Putamen (tissue), 1 donor: ENCODE measurements around the gene GLIS2.

Source experiments
- DNase-seq: peaks from one replicate; pipeline ENCODE4 v3.0.0-alpha.2; 2016; ENCODE audit warnings: low spot score

GLIS2 gene

DNA sequence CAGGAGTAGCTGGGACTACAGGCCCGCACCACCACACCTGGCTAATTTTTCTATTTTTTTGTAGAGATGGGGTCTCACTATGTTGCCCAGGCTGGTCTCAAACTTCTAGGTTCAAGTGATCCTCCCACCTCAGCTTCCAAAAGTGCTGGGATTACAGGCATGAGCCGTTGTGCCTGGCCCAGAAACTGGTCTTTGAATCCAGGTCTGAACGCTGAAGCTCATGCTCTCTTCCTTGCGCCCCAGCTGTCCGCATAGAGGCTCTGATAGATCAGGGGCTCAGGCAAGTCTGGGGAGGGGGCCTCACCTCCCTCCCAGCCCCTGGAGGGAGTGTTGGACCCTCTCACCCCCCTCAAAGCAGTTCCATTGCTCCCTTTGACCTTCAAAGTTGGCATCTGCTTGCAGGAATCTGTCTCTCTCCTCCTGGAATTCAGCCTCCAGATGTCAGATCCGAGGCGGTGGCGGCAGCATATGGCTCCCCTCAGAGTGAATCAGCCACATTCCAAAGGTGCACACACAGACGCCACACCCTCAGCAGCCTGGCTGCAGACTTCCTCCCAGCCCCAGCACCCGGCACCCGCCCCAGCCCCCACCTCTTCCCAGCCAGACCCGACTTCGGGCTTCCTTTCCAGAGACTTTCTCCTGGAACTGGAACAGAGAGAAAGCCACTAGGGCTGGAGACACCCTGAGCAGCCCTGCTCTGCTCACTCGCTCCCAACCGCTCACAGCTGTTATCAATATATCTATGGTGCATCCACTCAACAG is 16.9 kb upstream of the GLIS2 start:
- DNase-seq, result no peak

DNA sequence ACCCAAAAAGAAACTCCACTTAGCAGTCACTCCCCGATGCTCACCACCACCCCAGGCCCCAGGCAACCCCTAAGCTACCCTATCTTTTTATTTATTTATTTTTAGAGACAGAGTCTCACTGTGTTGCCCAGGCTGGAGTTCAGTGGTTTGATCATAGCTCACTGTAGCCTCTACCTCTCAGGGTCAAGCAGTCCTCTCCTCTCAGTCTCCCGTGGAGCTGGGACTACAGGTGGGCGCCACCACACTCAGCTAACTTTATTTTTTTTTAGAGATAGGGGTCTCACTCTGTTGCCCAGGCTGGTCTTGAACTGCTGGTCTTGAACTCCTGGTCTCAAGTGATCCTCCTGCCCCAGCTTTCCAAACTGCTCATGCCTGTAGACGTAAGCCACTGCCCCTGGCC is 14.7 kb upstream of the GLIS2 start:
- no peak for DNase-seq

DNA sequence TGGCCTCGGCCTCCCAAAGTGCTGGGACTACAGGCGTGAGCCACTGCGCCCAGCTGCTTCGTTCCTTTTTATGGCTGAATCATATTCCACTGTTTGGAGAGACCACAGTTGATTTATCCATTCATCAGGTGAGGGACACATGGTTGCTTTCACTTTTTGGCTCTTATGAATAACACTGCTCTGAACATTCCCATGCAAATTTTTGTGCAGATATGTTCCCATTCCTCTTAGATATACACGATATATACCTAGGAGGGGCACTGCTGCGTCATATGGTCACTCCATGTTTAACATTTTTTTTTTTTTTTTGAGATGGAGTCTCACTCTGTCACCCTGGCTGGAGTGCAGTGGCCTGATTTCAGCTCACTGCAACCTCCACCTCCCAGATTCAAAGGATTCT is 13.9 kb upstream of the GLIS2 start:
- DNase-seq, result no peak

DNA sequence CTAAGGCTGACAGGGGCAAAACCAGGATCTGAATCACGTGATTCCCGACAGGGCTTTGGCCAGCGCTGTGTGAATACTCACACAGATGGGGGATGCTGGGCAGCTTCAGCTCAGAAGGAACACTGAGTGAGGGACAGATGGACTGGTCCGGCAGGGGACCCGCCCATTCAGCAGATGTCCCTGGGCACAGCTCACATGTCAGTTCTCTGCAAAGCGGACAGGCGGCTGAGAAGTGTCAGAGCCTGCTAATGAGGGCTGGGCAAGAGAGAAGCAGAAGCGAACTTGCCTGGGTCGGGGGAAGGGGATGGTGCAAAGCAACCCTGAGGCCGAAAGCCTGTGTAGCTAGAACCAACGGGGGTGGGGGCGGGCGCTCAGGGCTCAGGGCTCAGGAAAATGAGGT is 11.9 kb upstream of the GLIS2 start:
- no peak for DNase-seq

DNA sequence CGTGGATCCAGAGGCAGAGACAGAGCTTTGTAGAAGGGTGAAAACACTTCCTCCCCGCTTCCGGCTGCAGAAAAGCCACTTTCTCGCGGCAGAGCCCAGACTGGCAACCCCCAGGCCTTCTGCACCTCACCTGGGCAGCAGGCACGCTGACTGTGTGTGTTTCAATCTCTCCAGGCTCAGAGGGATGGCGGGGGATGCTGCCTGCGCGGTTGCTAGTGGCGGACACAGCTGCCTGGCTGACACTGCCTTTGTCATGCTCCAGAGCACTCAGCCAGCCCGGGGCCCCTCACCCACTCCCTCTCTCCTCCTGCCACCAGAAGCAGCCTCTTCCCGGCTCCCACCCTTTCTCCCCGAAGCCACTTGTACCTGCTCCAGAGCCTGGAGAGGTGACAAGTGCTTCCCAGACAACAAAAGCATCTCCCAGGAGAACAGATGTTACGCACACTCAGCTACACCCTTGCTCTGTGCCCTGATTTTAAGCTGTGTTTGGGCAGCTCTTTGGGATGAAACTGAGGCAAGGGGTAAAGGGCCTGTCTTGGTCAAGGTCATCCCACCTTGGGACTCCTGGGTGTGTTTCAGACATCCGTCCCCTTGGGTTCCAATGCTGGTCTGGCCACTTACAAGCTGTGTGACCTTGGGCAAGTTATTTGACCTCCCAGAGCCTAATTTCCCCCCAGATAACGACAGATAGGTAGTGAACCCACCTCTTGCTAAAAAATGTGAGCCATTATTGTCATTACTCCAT is 9.2 kb upstream of the GLIS2 start:
- DNase-seq, result no peak

DNA sequence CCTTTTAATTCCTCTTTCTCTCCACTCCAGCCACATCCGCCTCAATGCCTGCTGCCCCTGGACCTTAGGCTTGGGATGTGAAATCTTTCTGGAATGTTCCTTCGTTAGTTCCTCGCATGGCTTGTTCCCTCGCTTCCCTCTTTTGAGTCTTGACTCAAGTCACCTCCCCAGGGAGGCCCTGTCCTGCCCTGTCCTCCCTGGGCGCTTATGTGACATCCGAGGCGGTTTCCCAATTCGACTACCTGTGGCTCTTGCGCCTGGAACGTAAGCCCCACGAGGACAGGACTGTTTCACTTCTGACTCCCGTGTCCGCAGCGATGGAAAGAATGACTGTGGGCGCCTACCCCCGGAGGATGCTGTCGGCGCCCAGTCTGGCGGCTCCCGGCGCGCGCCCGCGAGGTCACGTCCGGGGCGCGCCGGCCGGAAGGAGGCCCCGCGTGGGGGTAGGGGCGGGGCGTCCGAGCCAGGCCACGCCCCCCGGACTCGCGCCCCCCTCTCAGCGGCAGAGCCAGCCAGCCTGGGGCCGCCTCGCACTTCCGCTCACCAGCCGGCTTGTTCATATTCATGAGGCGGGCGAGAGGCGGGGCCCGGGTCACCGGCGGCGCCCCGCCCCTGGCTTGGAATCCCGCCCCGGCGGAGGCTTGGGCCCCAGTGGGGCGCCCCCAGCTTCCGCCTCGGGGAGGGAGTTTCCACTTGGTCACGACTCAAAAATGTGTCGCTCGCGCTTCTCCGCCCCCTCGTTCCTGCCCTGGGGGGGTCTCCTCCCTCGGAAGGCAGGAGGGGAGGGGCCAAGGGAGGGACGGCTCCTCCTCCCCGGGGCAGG is 8.4 kb upstream of the GLIS2 start:
- peak; percentile 85 for DNase-seq

DNA sequence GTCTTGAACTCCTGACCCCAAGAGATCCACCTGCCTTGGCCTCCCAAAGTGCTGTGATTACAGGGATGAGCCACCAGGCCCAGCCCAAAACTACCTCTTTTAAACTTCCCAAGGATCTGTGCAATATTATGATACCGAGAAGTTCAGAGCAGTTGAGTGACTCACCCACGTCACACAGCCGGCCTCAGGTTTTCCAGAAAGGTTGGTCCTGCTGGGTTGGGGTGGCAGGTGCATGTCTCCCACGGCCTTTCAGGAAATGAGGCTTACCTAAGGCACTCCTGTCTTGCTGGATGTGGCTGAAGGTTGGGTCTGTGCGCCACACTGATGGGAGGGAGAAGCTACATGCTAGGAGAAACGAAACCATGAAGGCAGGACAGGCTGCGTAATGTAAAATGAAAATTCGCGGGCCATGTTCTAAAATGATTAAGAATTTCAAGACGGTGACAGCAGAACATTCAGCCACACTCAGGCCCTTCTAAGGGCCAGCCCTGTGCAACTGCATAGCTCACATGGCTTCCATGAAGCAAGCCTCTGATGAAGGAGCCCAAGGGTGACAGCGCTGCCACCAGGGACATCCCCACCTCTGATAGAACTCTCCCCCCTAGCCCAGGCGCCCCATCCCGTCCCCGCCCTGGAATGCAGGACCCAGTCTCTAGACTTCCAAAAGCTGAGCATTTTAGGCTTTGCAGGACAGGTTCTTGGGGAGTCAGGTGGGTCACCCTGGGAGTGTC is 6.6 kb upstream of the GLIS2 start:
- no peak for DNase-seq

DNA sequence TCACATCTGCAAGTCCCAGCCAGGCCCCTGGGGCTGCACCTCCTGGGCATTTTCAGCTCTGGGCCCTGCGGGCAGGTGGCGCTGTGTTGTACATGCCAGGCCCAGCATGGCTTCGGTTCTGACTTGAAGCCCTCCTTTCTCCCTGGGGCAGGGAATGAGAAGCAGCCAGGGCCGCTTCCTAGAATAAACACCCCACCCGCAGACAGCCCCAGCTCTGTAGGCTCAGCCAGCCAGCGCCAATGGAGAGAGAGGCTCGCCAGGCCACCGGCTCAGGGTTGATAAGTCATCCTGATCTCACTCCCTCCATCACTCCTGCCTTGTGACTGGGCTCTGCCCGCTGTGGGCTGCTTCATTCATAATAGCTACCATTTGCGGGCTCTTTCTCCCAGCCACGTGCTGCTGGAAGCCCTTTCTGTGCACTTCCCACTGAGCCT is 6.0 kb upstream of the GLIS2 start:
- DNase-seq, result no peak

DNA sequence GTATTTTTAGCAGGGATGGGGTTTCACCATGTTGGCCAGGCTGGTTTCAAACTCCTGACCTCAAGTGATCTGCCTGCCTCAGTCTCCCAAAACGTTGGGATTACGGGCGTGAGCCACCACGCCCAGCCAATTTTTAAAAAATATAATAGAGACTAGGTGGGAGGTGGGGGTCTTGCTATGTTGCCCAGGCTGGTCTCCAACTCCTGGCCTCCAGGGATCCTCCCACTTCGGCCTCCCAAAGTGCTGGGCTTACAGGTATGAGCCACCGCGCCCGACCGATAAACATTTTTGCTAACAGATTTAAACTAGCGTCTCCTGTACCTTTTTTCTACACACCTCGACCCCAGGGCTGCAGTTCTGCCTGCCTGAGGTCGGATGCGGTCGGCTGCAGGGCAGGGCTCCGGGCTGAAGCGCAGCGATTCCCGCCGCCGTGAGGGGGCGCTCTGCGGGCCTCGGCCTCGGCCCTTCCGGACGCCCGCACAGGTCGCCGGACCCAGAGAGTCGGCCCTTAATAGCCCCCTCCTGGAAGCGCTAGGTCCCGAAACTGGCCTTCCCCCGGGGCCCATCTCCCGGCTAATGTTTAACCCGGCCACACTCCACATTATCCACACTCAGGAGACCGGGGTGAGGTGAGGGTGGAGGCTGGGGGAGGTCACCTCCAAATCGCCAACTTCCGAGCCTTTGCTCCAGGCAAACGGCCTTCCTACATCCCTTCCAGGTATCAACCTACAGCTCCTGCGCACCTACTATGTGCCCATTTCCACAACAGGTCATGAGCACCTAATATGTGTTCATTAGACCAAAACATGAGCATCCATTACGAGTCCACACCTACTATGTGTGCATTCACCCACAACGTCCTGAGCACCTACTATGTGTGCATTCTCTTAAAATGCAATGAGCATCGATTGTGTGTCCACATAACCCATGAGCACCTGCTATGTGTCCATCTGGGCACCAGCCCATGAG is 2.0 kb upstream of the GLIS2 start:
- DNase-seq, result no peak

DNA sequence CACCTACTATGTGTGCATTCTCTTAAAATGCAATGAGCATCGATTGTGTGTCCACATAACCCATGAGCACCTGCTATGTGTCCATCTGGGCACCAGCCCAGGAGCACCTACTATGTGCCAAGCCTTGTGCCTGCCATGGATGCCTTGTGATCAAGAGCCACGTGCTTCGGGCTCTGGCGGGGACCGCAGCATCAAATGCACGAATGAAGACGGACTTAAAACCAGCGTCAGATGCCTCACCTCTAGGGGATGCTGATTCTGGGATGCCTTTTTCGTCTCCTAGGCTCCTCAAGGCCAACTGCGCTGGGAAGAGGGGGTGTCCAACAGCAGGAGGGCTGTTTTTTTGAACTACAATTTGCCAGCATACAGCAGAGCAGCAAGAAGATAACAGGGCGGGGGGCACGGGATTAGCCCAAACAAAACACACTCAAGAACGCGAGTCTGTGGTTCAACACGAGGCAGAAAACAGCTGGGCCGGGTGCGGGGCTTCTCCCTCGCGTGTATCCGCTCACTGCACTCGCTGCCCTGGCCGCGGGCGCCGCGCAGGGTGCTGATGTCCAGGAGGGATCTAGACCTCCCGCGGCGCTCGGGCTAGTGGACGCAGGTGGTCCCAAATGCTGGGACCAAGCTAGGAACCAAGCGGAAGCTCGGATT is 1.2 kb upstream of the GLIS2 start:
- no peak for DNase-seq

DNA sequence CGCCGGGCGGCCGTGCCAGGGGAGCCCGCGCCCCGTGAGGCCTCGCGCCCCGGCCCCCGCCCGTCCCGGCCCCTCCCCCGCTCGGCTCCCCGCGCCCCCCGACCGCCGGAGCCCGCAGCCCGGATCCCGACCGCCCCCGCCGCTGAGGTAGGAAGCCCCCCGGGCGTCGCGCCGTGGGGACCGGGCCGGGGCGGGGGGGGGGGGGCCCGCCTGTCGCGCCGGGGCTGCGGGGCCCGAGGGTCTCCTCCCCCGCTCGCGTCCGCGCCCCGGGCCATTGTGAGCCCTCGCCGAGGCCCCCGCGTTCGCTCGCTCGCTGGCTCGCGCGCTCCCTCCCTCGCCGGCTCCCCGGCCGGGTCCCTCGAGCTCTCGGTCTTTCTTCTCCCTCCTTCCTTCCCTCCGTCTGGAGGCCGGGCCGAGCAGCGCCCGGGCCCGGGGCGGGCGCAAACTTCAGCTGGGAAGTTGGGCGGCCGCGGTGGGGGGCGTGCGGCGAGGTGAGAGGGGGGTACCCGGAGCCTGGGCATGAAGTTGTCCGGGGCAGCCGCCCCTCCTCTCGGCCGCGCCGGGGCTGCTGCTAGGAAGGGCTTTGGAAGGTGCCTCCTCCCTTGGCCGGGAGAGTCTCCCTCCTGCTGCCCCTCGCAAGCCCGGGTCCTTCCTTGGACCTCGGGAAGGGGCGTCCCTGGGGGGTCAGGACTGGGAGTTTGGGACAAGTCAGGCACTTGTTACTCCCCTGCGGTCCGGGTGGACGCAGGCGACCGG is 419 bp downstream of the GLIS2 start:
- no peak for DNase-seq

DNA sequence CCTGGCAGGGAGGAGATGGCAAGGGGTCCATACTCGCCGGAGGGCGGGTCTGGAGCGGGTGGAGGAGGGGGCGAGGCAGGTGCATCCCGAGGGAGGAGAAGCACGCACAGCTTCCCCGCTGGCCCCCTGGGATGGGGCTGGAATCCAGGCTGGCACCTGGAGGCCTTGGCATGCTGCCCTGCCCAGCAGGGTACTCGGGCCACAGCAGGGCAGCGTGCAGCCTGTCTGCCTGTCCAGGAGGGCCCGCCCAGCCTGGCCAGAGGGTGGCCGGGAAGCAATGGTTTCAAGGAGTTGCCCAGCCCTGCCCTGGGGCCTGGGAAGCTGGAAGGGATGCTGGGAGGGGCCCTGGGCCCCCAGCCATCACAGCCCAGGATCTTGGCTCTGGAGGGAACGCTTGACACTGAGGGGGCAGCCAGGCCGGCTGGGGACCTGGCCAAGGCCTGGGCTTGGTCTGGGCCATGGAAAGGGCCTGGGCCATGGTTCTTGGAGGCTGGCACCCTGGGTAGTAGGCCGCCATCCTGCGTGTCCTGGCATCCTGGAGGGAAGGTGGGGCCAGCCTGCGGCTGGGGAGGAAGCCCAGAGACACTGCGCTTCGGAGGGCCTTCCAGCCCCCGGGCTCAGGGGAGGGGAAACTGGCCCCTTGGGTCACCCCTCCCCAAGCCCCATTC is 1.1 kb downstream of the GLIS2 start:
- DNase-seq, result peak; percentile 67

DNA sequence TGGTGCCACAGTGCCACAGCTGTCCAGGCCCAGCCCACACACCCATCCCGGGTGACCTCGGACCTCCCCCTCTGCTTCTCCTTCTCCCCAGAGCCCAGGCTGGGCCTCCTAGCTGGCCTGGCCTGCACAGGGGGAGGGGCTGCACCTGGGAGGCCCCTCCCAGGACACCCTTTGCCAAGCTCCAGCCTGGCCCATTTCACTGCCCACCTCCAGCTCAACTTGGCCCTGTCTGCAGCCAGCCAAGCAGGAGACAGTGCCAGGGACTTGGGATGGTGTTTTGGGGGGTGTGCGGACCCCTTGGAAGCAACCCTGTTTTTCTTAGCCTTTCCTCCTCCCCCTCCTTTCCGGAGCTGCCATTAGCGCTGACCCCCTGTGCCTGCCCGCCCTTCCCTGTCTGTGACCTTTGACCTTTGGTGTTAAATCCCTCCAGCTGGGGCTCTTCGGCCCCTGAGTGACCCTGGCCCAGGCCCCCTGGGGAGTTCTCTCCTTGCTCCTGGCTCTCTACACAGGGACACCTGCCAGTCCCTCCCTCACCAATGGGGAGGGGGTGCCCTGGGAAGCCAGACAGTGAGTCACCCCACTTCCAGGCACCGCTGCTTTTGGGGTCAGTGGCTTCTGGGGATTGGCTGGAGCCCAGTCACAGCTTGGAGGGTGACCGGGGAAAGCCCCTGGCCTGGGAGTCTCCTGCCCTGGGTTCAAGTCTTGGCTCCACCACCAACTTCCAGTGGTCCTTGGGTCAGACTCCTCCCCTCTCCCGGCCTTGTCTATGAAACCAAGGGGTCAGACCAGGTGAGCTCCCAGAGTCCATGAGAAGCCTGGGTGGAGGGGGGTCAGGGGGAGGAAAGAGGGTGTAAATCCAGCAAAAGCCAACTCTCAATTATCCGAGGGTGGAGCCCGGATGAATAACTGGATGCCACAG is 1.9 kb downstream of the GLIS2 start:
- no peak for DNase-seq

DNA sequence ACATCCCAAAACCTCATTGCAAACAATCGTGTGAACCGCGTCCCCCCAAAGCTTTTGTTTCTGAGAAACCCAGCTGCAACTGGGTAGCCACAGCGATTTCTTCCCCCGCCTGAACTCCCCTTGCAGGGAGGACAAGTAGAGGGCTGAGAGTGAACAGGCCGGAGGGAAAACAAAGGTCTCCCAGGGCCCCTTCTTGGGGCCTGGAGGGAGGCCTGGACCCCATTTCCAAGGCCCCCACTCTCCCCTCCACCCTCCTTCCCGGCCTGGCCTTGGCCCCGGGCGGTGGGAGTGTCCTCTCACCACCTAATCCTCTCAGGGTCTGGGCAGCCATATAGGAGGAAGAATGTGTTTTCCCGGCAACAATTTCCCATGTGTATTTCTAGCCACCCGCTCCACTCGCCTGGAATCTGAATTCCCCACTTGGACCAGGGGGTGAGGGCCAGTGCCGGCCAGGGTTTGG is 2.6 kb downstream of the GLIS2 start:
- DNase-seq, result no peak

DNA sequence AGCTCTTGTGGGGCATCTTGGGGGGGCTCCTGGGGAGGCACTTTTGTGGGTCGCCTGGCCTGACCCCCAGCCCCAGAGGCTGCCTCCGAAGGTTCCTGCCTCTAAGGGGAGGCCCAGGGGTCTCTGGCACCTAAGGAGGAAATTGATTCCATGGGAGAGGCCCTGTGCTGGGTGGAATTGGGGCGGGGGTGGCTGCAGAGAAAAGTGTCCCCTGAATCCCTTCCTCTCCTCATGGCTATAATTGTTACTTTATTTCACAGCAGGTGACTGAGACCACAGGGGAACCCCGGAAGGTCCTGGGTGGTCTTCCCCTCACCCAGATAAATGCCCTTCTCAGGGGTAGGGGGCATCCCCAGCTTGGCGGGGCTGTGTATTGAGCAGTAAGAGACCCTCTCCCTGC is 3.1 kb downstream of the GLIS2 start:
- DNase-seq, result no peak

DNA sequence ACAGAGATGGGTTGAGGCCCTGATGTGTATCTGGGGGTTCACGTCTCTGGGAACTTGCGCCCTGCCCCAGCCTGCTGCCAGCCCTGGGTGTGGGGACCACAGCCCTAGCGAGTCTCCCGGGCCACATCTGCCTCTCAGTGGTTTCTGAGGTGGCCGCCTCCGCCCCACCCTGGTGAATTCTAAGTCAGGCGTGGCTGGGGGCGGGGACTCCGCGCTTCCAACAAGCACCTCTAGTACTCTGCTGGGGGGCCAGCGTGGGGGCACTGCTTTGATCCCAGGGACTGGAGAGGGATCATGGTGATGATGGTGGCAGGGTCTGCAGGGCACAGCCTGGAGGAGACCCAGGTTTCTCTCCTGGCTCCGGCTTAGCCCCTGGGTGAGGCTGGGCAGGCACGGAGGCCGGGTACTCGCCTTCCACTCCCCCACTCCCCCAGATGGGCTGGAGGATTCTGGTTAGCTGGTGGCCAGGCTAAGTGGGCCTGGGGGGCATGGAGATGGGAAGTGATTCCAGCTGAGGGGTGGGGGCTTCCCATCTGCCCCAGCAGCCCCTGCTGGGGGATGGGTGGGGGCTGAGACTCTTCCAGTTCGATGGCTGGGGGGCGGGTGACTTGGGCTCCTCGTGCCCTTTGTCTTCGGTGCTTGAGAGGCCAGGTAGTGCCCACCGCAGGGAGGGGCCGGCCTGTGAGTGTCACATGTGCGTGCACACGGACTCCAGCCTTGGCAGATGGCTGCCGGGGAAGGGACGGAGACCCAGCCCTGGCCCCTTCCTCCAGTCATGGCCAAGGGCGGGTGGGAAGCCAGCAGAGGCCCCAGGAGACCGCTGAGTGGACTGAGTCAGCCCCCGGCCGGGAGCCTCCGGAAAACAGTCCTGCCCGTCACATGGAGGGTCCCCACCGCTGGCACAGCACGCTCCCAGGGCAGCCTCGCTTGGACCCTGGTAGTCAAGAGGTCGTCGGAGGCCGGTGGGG is 3.9 kb downstream of the GLIS2 start:
- DNase-seq, result no peak
